ENCODE measurements around the gene GALNT11.
"Not testable (repeated sequence)": the region's sequence is repeated elsewhere in the genome, so short reads cannot be mapped to it uniquely, and the experiment has no call there.

DNA sequence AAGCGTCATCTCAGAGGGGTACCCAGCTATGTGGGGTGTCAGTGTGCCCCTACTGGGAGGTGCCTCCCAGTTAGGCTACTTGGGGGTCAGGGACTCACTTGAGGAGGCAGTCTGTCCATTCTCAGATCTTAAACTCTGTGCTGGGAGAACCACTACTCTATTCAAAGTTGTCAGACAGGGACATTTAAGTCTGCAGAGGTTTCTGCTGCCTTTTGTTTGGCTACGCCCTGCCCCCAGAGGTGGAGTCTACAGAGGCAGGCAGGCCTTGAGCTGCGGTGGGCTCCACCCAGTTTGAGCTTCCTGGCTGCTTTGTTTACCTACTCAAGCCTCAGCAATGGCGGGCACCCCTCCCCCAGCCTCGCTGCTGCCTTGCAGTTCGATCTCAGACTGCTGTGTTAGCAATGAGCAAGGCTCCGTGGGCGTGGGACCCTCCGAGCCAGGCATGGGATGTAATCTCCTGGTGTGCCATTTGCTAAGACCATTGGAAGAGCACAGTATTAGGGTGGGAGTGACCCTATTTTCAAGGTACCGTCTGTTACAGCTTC, 40.4 kb downstream of the GALNT11 start:
- TF ChIP-seq CTCF (conservative IDR thresholded peaks at IDR 0.05; ENCODE audit: low read depth, low read length); RAD21 (IDR thresholded peaks at IDR 0.05; ENCODE audit: low read length); MAFK (IDR thresholded peaks at IDR 0.05; ENCODE audit: low read depth, low read length); RFX5 (IDR thresholded peaks at IDR 0.05; ENCODE audit: low read depth, low read length); RCOR1 (IDR thresholded peaks at IDR 0.05; ENCODE audit: insufficient replicate concordance, low read length); POLR2A (IDR thresholded peaks at IDR 0.05; ENCODE audit: low read depth, low read length); MXI1 (IDR thresholded peaks at IDR 0.05; ENCODE audit: borderline replicate concordance, low read depth, low read length); MAZ (IDR thresholded peaks at IDR 0.05; ENCODE audit: borderline replicate concordance, low read depth, low read length); BHLHE40 (IDR thresholded peaks at IDR 0.05; ENCODE audit: low read depth, low read length): not testable (repeated sequence)
- TF ChIP-seq, protein P1, sequence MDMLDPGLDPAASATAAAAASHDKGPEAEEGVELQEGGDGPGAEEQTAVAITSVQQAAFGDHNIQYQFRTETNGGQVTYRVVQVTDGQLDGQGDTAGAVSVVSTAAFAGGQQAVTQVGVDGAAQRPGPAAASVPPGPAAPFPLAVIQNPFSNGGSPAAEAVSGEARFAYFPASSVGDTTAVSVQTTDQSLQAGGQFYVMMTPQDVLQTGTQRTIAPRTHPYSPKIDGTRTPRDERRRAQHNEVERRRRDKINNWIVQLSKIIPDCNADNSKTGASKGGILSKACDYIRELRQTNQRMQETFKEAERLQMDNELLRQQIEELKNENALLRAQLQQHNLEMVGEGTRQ (IDR thresholded peaks at IDR 0.05; ENCODE audit: low read depth, low read length), result not testable (repeated sequence)

Measured in IMR-90 (cell line).